HepG2 (cell line): ENCODE results near the gene DDIAS.

Experiments
- HMG20B ChIP-seq: conservative IDR thresholded peaks from 2 replicates; pipeline ENCODE4 v1.6.1; 2016; ENCODE audit warnings: missing genetic modification reagents, missing compliant biosample characterization
- ZNF549 ChIP-seq: sonication (generic); formaldehyde crosslinking; IDR thresholded peaks from 2 replicates; pipeline ENCODE4 v1.5.0; 2020; ENCODE audit warnings: missing genetic modification reagents
- TF ChIP-seq, protein P1 (sequence below): sonication (generic); formaldehyde crosslinking; IDR thresholded peaks from 2 replicates; pipeline ENCODE4 v1.5.0; 2020; ENCODE audit warnings: mild to moderate bottlenecking, missing genetic modification reagents, moderate library complexity

DNA sequence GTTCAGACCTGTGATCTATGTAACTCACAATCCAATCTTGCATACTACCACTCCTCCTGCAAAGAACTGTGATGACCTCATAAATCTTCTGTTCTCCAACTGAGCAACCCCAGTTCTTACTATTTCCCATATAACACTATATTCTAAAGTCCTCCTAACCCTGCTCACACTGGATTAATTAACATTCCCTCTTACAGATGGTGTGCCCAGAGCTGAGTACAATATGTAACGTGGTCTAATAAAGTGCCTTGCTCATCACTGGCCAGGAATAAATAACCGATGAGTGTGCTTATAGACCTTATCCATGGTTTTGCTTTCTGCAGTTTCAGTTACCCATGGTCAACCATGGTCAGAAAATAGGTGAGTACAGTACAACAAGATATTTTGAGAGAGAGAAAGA, 29.9 kb upstream of the DDIAS start:
- TF ChIP-seq ZNF549 (no peak), HMG20B (CRISPR knock-in tag) (no peak)
- TF ChIP-seq, protein P1, sequence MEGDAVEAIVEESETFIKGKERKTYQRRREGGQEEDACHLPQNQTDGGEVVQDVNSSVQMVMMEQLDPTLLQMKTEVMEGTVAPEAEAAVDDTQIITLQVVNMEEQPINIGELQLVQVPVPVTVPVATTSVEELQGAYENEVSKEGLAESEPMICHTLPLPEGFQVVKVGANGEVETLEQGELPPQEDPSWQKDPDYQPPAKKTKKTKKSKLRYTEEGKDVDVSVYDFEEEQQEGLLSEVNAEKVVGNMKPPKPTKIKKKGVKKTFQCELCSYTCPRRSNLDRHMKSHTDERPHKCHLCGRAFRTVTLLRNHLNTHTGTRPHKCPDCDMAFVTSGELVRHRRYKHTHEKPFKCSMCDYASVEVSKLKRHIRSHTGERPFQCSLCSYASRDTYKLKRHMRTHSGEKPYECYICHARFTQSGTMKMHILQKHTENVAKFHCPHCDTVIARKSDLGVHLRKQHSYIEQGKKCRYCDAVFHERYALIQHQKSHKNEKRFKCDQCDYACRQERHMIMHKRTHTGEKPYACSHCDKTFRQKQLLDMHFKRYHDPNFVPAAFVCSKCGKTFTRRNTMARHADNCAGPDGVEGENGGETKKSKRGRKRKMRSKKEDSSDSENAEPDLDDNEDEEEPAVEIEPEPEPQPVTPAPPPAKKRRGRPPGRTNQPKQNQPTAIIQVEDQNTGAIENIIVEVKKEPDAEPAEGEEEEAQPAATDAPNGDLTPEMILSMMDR (CRISPR knock-in tag), result no peak
